Left ventricle myocardium inferior (tissue), 1 donor: ENCODE results near the gene PLTP. TPM values are rescaled to one million over a fixed set of nuclear protein-coding genes. Genes with fewer than 3 reads are reported as not detected.
A peak's percentile ranks its signal among the peaks of the same experiment; 100 is the strongest.

ENCODE experiments used
- DNase-seq: peaks from one replicate; pipeline ENCODE4 v3.0.0-alpha.2; 2020
- H3K27ac ChIP-seq: fragments of 200-600 bp; replicated peaks from 2 replicates; pipeline ENCODE4 v1.8.0; 2021
- H3K27me3 ChIP-seq: fragments of 200-600 bp; 2 replicates; pipeline ENCODE4 v1.8.0; 2021; ENCODE audit warnings: low read depth
- H3K36me3 ChIP-seq: fragments of 200-600 bp; 2 replicates; pipeline ENCODE4 v1.8.0; 2021
- H3K4me1 ChIP-seq: fragments of 200-600 bp; 2 replicates; pipeline ENCODE4 v1.8.0; 2021
- H3K4me3 ChIP-seq: fragments of 200-600 bp; 2 replicates; pipeline ENCODE4 v1.8.0; 2021; ENCODE audit warnings: mild to moderate bottlenecking, moderate library complexity
- H3K9me3 ChIP-seq: fragments of 200-600 bp; replicated peaks from 2 replicates; pipeline ENCODE4 v1.8.0; 2021
- CTCF ChIP-seq: fragments of 200-600 bp; IDR thresholded peaks from 2 replicates; pipeline ENCODE4 v1.8.0; 2021; ENCODE audit warnings: antibody characterized with exemption, mild to moderate bottlenecking, borderline replicate concordance
- intact Hi-C: fragments of 100-400 bp; cut with micrococcal nuclease; formaldehyde crosslinking; loops from one replicate; pipeline ENCODE4 v1.11.0; 2022
- total RNA-seq: library from RNA; stranded (reverse); fragmentation: NEBNext Ultra II Directional; extraction: Animal tissue kit (Norgen Biotek cat#: 25700); gene quantifications from one replicate; pipeline ENCODE4 v1.2.1, GENCODE V29; 2021
- donor health status: DM: no; HTN: yes; CAD: no; lungs with severe emphysema.

Gene PLTP
- total RNA-seq, 1 donor from 2014 or later: 84.1 TPM

- DNase-seq: no peak
- Histone ChIP-seq H3K9me3 (no peaks in the 10 kb centered on the region), H3K27me3 (no peaks in the 10 kb centered on the region), H3K4me3 (no peak overlapping the region), H3K4me1 (peaks cover 43% of the 10 kb centered on the region), H3K27ac (peak overlapping the region; percentile 86), H3K36me3 (no peaks in the 10 kb centered on the region)
- TF ChIP-seq CTCF: no peak
- intact Hi-C loops: no loop called here
Observed at GRCh38 chr20:45925821-45926506, 14.0 kb upstream of the PLTP start.

GRCh38 chr20:45924391-45925261 lies 12.7 kb upstream of the PLTP start:
- Histone ChIP-seq H3K36me3 (no peaks in the 10 kb centered on the region), H3K27me3 (no peaks in the 10 kb centered on the region), H3K4me3 (peak overlapping the region; percentile 16), H3K27ac (peak overlapping the region; percentile 86), H3K9me3 (no peaks in the 10 kb centered on the region), H3K4me1 (peaks cover 57% of the 10 kb centered on the region)
- no peak for TF ChIP-seq CTCF
- peak; percentile 50 for DNase-seq
- intact Hi-C loops: no loop called here

DNA sequence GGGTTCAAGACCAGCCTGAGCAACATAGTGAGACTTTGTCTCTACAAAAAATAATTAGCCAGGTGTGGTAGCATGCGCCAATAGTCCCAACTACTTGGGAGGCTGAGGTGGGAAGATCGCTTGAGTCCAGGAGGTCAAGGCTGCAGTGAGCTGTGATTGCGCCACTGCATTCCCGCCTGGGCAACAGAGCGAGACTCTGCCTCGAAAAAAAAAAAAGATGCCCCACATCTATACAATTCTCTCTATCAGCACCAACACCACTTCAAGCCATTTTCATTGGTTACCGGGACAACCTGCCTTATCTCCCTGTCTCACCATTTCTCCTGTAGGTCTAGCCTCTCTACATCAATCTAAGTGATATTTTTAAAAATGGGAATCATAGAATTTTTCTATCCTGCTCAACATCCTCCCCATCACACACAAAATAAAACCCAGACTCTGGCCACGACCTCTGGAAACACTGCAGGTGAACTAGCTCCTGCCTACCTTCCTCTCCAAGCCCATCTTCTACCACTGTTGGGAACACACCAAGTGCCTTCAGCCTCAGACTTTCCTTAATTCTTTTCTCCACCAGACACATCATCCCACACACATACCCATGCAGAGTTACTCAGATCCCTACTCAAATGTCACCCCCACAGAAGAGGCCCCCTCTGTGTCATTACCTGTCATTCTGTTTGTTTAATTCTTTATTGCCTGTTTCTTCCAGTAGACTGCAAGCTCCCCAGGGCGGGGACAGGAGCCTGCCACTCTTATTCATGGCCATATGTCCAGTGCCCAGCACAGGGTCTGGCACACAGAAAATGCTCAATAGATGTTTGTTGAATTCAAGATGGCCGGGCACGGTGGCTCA lies 9.6 kb upstream of the PLTP start:
- Histone ChIP-seq H3K4me1 (peaks cover 83% of the 10 kb centered on the region), H3K27ac (peak overlapping the region; percentile 86)
- no peak for DNase-seq

DNA sequence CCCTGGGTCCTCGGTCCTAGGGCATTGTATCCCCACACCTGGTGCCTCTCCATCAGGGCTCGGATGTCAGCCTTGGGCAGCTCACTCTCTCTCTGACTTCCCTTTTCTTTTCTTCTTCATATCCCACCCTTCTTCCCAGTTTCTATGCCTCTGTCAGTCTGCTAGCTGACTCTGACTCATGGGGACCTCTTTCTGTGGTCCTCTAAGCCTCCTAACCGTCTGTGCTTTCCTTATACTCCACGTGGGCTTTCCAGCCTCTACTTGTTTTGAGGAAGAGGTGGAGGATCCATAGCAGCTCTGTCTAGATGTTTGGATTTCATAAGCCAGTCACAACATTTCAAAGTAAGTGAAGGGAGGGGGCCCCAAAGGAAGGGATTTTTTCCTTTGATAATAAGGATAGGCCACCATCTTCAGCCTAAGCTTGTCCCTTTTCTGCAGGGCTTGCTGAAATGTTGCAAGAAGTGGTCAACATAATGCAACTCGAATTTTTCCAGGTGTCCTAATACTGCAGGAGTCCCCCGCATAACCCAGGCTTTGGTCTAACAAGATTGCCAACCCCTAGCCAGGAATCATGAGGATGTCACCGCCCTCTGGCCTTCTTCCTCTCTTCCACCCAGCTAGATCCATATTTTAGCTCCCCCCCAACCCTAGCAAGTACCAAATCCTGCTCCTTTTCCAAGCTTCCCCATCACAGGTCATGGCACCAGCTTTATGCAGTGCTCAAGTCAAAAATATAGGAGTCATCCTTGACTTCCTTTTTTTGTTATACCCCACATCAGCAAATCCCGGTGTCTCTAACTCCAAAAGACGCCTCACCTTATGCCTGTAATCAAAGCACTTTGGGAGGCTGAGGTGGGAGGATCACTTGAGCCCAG lies 8.7 kb upstream of the PLTP start:
- no peak for DNase-seq
- Histone ChIP-seq H3K36me3 (no peaks in the 10 kb centered on the region), H3K27ac (peak overlapping the region; percentile 86), H3K9me3 (no peaks in the 10 kb centered on the region), H3K27me3 (no peaks in the 10 kb centered on the region), H3K4me1 (peaks cover 83% of the 10 kb centered on the region), H3K4me3 (peak overlapping the region; percentile 37)
- TF ChIP-seq CTCF: no peak
- intact Hi-C loops: no loop called here

More for the DNA sequence above, 9.6 kb upstream of the PLTP start:
- no peaks in the 10 kb centered on the region for H3K36me3 ChIP-seq
- H3K4me3 ChIP-seq: no peak overlapping the region
- intact Hi-C loops: no loop called here
- no peak for TF ChIP-seq CTCF
- H3K27me3 ChIP-seq: no peaks in the 10 kb centered on the region
- no peaks in the 10 kb centered on the region for H3K9me3 ChIP-seq
